GM12873 (cell line): ENCODE measurements around the gene GRP.

Experiments used
- TF ChIP-seq, protein P1 (sequence below): IDR thresholded peaks from 2 replicates; pipeline ENCODE4 v1.5.1; 2012; ENCODE audit warnings: low read depth, mild to moderate bottlenecking, moderate library complexity, low read length, control low read depth; ENCODE audit not compliant: insufficient read depth; ENCODE audit errors: missing control alignments

GRP gene

DNA sequence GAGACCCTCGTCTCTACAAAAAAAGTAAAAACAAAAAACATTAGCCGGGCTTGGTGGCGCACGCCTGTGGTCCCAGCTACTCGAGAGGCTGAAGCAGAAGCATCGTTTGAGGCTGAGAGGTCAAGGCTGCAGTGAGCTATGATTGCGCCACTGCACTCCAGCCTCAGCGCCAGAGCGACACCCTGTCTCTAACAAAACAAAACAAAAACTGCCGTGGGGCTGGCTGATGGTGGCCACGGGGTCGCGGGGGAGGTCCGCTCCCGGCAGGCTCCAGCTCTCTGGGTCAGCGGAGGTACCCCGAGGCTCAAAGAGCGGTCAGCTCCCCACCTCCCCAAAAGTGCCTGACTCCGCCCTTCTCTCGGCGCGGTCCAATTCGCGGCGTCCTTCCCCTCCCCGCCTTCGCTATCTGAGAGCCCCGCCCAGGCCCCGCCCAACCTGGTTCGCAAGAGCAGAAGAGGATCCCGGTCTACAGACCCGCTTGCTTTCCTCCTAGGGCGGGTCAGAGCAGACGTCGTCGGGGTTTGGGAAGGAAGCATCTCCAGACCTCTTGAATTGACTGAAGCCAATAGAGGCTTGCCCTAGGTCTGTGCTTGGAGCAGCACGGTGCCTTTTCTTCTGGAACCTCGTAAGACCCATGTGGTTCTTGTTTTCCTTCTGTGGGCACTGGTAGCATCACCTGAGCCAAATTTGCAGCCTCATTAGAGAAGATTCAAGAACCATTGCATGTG, 45.5 kb downstream of the GRP start:
- TF ChIP-seq, protein P1, sequence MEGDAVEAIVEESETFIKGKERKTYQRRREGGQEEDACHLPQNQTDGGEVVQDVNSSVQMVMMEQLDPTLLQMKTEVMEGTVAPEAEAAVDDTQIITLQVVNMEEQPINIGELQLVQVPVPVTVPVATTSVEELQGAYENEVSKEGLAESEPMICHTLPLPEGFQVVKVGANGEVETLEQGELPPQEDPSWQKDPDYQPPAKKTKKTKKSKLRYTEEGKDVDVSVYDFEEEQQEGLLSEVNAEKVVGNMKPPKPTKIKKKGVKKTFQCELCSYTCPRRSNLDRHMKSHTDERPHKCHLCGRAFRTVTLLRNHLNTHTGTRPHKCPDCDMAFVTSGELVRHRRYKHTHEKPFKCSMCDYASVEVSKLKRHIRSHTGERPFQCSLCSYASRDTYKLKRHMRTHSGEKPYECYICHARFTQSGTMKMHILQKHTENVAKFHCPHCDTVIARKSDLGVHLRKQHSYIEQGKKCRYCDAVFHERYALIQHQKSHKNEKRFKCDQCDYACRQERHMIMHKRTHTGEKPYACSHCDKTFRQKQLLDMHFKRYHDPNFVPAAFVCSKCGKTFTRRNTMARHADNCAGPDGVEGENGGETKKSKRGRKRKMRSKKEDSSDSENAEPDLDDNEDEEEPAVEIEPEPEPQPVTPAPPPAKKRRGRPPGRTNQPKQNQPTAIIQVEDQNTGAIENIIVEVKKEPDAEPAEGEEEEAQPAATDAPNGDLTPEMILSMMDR: no peak

DNA sequence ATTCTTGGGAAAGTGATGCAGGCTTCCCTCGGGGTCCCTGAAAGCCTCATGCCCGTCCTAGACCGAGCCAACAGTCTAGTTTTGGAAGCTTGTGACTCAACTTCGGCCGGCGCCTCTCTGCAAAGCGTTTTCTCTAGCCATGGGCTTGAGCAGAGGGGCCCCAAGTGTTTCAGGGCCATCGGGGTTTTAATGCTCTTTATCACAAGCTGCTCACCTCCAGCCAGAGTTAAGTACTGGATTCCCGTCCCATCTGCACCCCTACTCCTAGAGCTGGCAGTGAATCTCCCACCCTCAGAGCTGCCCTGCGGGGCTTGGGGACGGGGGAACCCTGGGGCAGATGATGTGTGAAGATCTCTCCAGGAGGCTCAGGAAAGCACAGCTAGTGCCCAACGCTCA, 46.0 kb downstream of the GRP start:
- TF ChIP-seq, protein P1: no peak

DNA sequence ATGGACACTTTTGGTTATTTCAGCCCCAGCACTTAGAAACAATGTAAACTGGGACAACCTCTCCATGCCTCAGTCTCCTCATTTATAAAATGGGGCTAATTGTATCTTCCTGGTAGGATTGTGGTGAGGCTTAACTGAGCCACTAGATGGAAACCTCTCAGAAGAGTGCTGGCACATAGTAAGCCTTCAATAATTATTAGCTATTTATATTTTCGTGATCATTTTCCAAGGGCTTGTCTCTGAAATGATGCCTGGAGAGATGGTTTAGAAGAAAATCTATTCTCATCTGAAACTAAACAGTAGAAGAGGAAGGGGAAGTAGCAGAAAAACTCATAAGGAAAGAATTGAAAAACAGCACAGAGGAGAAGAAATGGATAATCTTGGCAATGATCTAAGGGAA, 46.5 kb downstream of the GRP start:
- TF ChIP-seq, protein P1: no peak

DNA sequence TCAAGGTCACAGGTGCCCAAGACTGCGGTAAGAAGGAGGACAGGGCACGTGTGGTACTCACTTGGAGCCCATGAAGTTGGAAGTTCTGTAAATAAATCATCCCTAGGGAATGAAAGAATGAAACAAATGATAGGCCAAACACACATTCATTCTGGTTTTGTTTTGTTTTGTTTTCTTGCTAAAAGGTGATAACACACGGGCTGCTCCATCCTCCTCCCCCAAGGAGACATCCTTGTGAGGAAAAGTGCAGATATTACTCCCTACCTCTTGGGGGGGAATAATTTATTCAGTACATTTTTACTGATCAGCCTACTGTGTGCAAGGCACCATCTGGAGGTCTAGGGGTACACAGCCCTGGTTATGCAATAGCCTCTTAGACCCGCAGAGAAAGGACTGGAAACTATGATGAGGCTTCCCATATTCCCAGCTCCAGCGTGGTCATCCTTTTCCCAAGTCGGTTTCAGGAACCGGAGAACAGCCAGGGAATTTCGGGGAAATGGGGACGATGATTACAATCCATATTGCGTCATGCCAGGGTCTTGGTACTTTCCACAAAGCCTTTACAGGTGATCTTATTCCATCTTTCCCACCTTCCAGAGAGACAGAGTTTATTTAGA, 47.0 kb downstream of the GRP start:
- TF ChIP-seq, protein P1: no peak

DNA sequence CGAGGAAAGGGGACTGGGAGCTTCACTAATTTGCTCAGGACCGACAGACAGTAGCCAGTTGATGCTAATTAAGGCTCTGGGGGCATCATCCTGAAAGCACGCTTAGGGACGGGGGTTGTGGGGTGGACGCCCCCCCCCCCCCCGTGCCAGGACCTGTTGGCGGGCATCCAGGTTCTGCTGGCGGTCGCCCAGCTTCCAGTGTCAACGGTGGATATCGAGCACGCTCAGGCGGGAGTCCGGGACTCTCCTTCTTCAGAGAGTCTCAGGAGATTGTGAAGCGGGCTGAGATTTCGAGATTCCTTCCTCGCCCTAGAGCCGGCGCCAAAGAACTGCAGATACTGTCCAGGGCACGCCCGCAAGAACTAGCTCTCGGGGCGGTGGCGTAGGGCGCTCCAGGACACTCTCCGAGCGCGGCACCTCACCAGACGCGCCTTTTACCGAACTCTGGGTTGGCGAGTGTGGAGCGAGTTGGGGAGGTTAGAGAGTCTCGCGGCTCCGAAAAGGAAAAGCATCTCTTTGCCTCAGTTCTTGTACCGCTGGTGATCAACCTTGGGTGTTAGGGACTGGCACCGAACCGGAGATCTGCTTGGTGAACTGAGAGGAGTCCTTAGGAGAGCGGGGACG, 47.7 kb downstream of the GRP start:
- TF ChIP-seq, protein P1: no peak

DNA sequence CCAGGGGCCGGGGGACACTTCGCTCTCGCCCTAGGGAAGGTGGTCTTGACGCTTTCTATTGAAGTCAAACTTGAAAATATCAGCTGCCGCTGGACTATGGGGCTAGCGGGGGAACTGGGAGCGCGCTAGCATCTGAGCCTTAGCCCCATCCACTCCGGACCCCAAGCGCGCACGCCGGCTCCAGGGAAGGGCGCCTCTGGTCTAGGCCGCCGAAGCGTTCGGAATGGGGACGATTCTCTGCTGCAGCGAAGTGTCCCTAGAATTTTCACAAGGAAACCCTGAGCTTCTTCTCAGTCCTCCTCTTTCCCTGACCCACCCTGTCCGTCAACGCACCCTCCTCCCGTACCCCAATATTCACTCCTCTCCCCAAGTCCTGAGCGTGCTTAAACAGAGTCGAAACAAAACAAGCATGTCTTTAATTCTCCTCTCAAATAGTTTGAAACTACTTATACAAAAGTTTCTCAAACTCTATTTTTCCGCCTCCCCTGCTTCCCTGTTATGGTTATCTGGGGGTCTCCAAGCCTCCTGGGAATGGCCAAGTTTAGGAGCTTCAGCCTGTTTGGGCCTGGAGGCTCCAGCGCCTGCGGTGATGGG, 48.3 kb downstream of the GRP start:
- TF ChIP-seq, protein P1: no peak
